ENCODE measurements around the gene KRTAP5-2.

- TF ChIP-seq CTCF (IDR thresholded peaks at IDR 0.05), result no peak
- TF ChIP-seq POLR2A (IDR thresholded peaks at IDR 0.05), result no peak
These were observed 2.5 kb upstream of the KRTAP5-2 start for GRCh38 chr11:1600626-1601025.
